PC-9 (cell line): ENCODE results near the gene TTC23.

ENCODE experiments used
- CTCF ChIP-seq: fragments of 200-600 bp; sonication (generic); conservative IDR thresholded peaks from 2 replicates; pipeline ENCODE4 v1.6.1; 2017; ENCODE audit warnings: mixed run types, antibody characterized with exemption, mild to moderate bottlenecking, moderate library complexity
- EZH2 ChIP-seq: fragments of 200-600 bp; sonication (generic); IDR thresholded peaks from 2 replicates; pipeline ENCODE4 v1.8.0; 2017; ENCODE audit warnings: antibody characterized with exemption, low read depth

- TF ChIP-seq CTCF (no peak), EZH2 (no peak)
These were observed 119.7 kb downstream of the TTC23 start for GRCh38 chr15:99129644-99130043.
